ENCODE data around the gene HMG20B. TPM values are rescaled to one million over a fixed set of nuclear protein-coding genes. Genes with fewer than 3 reads are reported as not detected.

The HMG20B gene
- total and polyA plus RNA-seq, 4 donors, result 66.3 to 175 (median 67.8) TPM

DNA sequence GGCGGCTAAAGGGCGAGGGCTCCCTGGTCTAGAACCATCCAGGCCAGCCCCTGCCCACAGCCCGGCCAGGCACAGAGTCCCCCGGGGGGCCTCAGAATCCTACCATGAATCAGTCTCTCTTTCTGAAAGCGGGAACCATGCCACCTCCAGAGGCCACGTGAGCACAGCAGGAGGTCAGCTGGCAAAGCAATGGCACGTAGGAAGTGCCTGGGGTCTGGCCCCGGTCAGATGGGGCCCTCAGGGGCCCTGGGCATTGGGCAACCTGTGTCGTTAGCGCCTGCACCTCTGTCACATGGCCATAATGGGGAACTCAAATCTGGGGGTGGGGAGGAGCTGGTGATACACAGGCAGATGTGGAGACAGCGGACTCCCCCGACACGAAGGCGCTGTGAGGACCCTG, 24.1 kb upstream of the HMG20B start:
- Histone ChIP-seq H3K27ac (ENCODE audit: low read depth in 1 of 2, low read length in 2 of 2) (no peak overlapping the region), H3K4me1 (ENCODE audit: control insufficient read depth in 1 of 2, insufficient read depth in 2 of 2, low read length in 2 of 2) (no peaks in the 10 kb centered on the region), H3K36me3 (ENCODE audit: control insufficient read depth in 1 of 2, insufficient read depth in 2 of 2, low read length in 1 of 2) (no peaks in the 10 kb centered on the region), H3K9me3 (ENCODE audit: control insufficient read depth, low read length) (no peaks in the 10 kb centered on the region), H3K27me3 (ENCODE audit: control insufficient read depth in 1 of 2, insufficient read depth in 2 of 2, low read length in 1 of 2) (no peaks in the 10 kb centered on the region), H3K4me3 (ENCODE audit: low read length in 2 of 2) (no peak overlapping the region)
- ATAC-seq (ENCODE audit: low FRiP score) (no peak), DNase-seq (no peak)
- WGBS, 2 donors, result 72 to 75% methylated on average over 14 of the region's 14 CpGs
- intact Hi-C loops (cut with DNase I), result loop anchor here in 1 of 2 donors (5.0 kb wide), 1 partner anchor 159 kb away; the partner anchor contains the start of gene TJP3

DNA sequence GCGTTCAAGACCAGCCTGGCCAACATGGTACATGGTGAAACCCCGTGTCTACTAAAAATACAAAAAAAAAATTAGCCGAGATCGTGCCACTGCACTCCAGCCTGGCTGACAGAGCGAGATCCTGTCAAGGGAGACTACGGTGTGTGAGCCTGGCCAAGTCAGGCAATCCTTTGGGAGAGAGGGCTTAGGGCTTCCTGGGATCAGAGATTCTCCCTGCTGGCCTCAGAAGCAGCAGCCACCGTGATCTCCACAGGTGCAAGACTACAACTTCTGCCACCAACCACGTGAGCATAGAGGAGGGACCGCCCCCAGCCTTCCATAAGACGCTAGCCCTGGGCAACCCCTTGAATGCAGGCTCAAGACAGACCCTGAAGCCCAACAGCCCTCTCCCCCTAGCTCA, 22.9 kb upstream of the HMG20B start:
- H3K27ac ChIP-seq (ENCODE audit: low read depth in 1 of 2, low read length in 2 of 2), result no peak overlapping the region
- H3K36me3 ChIP-seq (ENCODE audit: control insufficient read depth in 1 of 2, insufficient read depth in 2 of 2, low read length in 1 of 2), result no peaks in the 10 kb centered on the region
- no peak for DNase-seq
- ATAC-seq (ENCODE audit: low FRiP score), result no peak
- H3K9me3 ChIP-seq (ENCODE audit: control insufficient read depth, low read length), result no peaks in the 10 kb centered on the region
- H3K27me3 ChIP-seq (ENCODE audit: control insufficient read depth in 1 of 2, insufficient read depth in 2 of 2, low read length in 1 of 2), result no peaks in the 10 kb centered on the region
- H3K4me1 ChIP-seq (ENCODE audit: control insufficient read depth in 1 of 2, insufficient read depth in 2 of 2, low read length in 2 of 2), result no peaks in the 10 kb centered on the region
- WGBS, 2 donors, result 81 to 86% methylated on average over 10 of the region's 10 CpGs
- no peak overlapping the region for H3K4me3 ChIP-seq (ENCODE audit: low read length in 2 of 2)
- intact Hi-C loops (cut with DNase I), result loop anchor here in 1 of 2 donors (5.0 kb wide), 1 partner anchor 157 kb away; the partner anchor contains the start of gene TJP3

DNA sequence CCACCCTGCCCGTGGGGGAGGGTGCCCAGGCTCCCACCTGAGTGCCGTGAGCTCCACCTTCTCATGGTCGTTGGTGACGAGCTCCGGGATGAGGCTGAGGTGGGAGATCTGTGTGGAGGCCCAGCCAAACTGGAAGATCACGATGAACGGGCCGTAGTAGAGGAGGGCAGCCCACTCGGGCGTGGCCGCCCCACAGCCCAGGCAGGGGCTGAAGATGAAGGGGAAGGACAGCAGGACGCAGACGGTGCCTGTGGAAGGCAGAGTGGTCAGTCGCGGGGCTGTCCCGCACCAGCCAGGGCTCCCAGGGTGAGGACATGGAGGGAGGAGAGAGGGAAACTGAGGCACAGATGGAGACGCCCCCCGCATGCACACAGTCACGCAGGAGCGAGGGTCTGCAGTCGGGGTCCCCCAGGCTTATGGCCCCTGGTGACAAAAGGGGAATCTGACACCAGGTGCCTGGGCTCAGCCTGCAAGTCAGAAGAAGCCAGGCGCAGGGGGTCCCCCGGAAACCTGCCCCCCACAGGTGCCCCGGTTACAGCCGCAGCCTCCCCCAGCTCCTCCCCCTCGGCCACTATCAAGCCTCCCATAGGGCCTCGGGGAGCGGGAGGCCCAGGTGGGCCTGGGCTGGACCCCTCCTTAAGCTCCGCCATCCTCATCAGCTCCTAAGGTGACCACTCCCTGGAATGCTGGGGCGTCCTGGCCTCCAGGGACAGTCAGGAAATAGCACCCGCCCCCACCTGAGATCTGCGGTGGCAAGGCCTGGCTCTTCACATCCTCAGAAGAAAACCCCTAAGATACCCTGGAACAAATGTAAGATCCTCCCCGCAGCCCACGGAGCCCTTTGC, 21.6 kb upstream of the HMG20B start:
- H3K4me3 ChIP-seq (ENCODE audit: low read length in 2 of 2), result no peak overlapping the region
- no peak for DNase-seq
- ATAC-seq (ENCODE audit: low FRiP score), result no peak
- H3K9me3 ChIP-seq (ENCODE audit: control insufficient read depth, low read length), result no peaks in the 10 kb centered on the region
- intact Hi-C loops (cut with DNase I), result no loop called here
- no peak overlapping the region for H3K27ac ChIP-seq (ENCODE audit: low read depth in 1 of 2, low read length in 2 of 2)
- WGBS, 2 donors, result 90 to 91% methylated on average over 31 to 34 of the region's 34 CpGs
- no peaks in the 10 kb centered on the region for H3K4me1 ChIP-seq (ENCODE audit: control insufficient read depth in 1 of 2, insufficient read depth in 2 of 2, low read length in 2 of 2)
- H3K27me3 ChIP-seq (ENCODE audit: control insufficient read depth in 1 of 2, insufficient read depth in 2 of 2, low read length in 1 of 2), result no peaks in the 10 kb centered on the region
- H3K36me3 ChIP-seq (ENCODE audit: control insufficient read depth in 1 of 2, insufficient read depth in 2 of 2, low read length in 1 of 2), result no peaks in the 10 kb centered on the region

DNA sequence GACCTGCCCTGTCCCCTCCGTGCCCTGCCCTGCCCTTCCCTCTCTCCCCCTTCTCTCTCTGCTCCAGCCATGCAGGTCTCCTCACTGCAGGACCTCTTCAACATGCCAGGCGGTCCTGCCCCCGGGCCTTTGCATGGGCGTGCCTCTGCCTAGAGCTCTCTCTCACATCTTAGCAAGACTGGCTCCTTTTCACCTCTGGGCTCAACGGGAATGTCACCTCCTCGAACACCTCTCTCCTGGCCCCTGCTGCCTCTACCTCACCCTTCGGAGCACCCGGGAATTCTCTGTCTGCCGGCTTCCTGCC, 21.0 kb upstream of the HMG20B start:
- DNase-seq (no peak), ATAC-seq (ENCODE audit: low FRiP score) (no peak)
- Histone ChIP-seq H3K4me3 (ENCODE audit: low read length in 2 of 2) (no peak overlapping the region), H3K36me3 (ENCODE audit: control insufficient read depth in 1 of 2, insufficient read depth in 2 of 2, low read length in 1 of 2) (no peaks in the 10 kb centered on the region), H3K9me3 (ENCODE audit: control insufficient read depth, low read length) (no peaks in the 10 kb centered on the region), H3K27ac (ENCODE audit: low read depth in 1 of 2, low read length in 2 of 2) (no peak overlapping the region), H3K27me3 (ENCODE audit: control insufficient read depth in 1 of 2, insufficient read depth in 2 of 2, low read length in 1 of 2) (no peaks in the 10 kb centered on the region), H3K4me1 (ENCODE audit: control insufficient read depth in 1 of 2, insufficient read depth in 2 of 2, low read length in 2 of 2) (no peaks in the 10 kb centered on the region)
- intact Hi-C loops (cut with DNase I), result no loop called here
- 79 to 82% methylated on average over 9 of the region's 9 CpGs for WGBS, 2 donors

DNA sequence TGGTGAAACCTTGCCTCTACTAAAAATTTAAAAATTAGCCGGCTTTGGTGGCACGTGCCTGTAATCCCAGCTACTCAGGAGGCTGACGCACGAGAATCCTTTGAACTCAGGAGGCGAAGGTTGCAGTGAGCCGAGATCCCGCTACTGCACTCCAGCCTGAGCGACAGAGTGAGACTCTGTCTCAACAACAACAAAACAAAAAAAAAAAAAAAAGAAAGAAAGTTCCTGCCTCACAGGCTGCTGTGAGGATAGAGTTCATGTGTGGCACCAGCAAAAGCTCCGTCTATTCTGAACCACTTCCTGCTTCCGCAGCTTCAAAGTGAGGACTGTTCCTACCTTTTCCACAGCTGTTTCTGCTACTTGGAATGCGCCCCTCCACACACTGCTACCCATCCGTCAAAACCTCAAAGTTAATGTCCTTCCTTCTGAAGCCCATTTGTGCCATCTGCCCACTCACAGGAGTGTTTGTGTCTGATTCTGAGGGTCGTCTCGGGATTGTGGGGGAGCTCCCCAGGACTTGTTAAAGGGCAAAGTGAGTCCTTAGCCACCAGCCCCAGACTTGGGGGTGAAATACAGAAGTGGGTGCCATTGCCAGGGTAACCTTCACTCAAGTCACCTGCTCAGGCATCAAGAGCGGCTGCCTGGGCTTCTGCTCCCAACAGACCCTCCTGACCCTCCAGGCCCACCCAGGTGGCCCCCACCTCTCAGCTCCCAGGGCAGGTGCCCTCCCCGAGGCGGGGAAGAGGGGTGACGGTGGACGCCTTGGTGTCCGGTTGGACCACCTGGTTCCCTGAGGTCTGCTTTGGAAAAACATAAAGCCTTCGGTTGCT, 18.3 kb upstream of the HMG20B start:
- WGBS, 2 donors, result 86 to 89% methylated on average over 21 of the region's 21 CpGs
- intact Hi-C loops (cut with DNase I), result no loop called here
- Histone ChIP-seq H3K4me3 (ENCODE audit: low read length in 2 of 2) (no peak overlapping the region), H3K36me3 (ENCODE audit: control insufficient read depth in 1 of 2, insufficient read depth in 2 of 2, low read length in 1 of 2) (no peaks in the 10 kb centered on the region), H3K27ac (ENCODE audit: low read depth in 1 of 2, low read length in 2 of 2) (no peak overlapping the region), H3K4me1 (ENCODE audit: control insufficient read depth in 1 of 2, insufficient read depth in 2 of 2, low read length in 2 of 2) (no peaks in the 10 kb centered on the region), H3K27me3 (ENCODE audit: control insufficient read depth in 1 of 2, insufficient read depth in 2 of 2, low read length in 1 of 2) (no peaks in the 10 kb centered on the region), H3K9me3 (ENCODE audit: control insufficient read depth, low read length) (no peaks in the 10 kb centered on the region)
- DNase-seq, result no peak
- ATAC-seq (ENCODE audit: low FRiP score), result no peak

DNA sequence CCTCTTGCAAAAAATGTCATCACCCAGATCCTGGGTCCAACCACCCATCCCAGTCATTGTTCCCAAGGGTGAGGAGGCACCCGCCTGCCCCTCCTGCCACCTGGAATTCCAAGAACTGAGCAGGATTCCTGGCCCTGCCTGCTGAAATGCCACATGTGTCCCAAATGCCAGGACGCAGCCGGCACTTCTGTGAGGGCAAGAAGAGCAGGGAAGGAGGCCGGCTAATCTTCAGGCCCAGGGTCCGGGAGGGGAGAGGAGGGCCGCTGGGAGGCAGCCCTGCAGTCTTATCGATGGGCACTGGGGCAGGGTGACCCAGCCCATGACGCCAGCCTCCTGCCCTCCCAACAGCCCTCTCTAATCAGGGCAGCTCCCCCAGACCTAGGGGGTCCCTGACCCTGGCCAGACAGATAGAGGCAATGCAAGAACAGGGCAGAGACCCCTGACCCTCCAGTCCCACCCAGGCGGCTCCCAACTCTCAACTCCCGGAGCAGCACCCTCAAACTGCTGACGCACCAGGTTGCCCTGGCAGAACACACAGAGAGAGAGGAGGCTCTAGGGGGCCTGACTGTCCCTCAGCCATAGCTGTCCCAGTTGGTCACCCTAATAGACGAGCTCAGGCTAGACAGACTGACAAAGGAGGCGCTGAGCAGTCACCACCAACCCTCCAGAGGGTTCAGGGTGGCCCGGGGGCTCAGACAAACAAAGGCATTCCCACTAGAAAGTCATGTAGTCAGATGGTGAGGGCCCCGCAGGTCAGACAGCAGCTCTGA, 16.9 kb upstream of the HMG20B start:
- 72 to 75% methylated on average over 14 to 15 of the region's 15 CpGs for WGBS, 2 donors

DNA sequence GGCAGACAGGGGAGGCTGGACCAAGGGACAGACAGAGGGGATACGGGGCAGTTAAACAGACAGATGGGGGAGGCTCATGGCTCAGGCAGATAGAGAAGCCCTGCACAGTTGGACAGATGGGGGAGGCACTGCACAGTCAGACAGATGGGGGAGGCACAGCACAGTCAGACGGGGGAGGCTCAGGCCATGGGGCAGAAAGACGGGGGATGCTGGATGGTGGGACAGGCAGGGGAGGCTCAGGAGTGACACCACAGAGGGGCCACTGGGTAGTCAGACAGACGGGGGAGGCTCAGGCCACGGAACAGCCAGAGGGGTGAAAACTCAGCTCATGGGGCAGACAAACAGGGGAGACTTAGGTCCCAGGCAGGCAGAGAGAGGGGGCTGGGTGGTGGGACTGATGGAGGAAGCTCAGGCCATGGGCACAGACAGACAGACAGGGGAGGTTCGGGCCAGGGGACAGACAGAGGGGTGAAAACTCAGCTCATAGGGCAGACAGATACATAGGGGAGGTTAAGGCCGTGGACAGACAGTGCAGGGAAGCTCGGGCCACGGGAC, 16.2 kb upstream of the HMG20B start:
- peak overlapping the region; percentile 83 to 91 for H3K4me3 ChIP-seq (ENCODE audit: low read length in 2 of 2)
- H3K9me3 ChIP-seq (ENCODE audit: control insufficient read depth, low read length), result no peaks in the 10 kb centered on the region
- H3K27ac ChIP-seq (ENCODE audit: low read depth in 1 of 2, low read length in 2 of 2), result no peak overlapping the region
- no peaks in the 10 kb centered on the region for H3K27me3 ChIP-seq (ENCODE audit: control insufficient read depth in 1 of 2, insufficient read depth in 2 of 2, low read length in 1 of 2)
- ATAC-seq (ENCODE audit: low FRiP score) (peak; percentile 3), DNase-seq (no peak)
- WGBS, 2 donors, result 28 to 30% methylated on average over 9 of the region's 9 CpGs
- H3K4me1 ChIP-seq (ENCODE audit: control insufficient read depth in 1 of 2, insufficient read depth in 2 of 2, low read length in 2 of 2), result no peaks in the 10 kb centered on the region
- no peaks in the 10 kb centered on the region for H3K36me3 ChIP-seq (ENCODE audit: control insufficient read depth in 1 of 2, insufficient read depth in 2 of 2, low read length in 1 of 2)
- intact Hi-C loops (cut with DNase I), result no loop called here

More for the DNA sequence above, 16.9 kb upstream of the HMG20B start:
- no peaks in the 10 kb centered on the region for H3K4me1 ChIP-seq (ENCODE audit: control insufficient read depth in 1 of 2, insufficient read depth in 2 of 2, low read length in 2 of 2)
- no peak overlapping the region for H3K27ac ChIP-seq (ENCODE audit: low read depth in 1 of 2, low read length in 2 of 2)
- no peak for ATAC-seq (ENCODE audit: low FRiP score)
- DNase-seq, result no peak
- H3K9me3 ChIP-seq (ENCODE audit: control insufficient read depth, low read length), result no peaks in the 10 kb centered on the region
- intact Hi-C loops (cut with DNase I), result no loop called here
- no peak overlapping the region for H3K4me3 ChIP-seq (ENCODE audit: low read length in 2 of 2)
- no peaks in the 10 kb centered on the region for H3K36me3 ChIP-seq (ENCODE audit: control insufficient read depth in 1 of 2, insufficient read depth in 2 of 2, low read length in 1 of 2)
- no peaks in the 10 kb centered on the region for H3K27me3 ChIP-seq (ENCODE audit: control insufficient read depth in 1 of 2, insufficient read depth in 2 of 2, low read length in 1 of 2)

DNA sequence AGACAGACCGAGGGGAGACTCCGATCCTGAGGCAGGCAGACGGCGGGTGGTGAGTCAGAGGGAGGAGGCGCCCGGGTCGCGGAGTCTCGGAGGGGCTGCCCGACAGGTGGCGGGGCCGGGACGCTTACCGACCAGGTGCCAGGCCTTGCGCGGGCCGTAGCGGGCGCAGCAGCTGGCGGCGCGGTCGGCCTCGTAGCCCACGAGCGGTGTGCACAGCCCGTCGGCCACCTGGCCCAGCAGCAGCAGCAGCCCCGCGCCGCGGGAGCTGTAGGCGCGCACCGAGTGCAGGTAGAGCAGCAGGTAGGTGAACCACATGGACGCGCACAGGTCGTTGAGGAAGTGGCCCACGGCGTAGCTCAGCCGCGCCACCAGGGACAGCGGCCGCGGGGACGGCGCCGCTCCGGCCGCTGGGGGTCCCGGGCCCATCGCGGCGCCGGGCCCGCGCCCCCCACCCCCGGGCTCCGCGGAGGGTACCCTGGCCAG, 15.7 kb upstream of the HMG20B start:
- Histone ChIP-seq H3K4me3 (ENCODE audit: low read length in 2 of 2) (peak overlapping the region; percentile 83 to 91), H3K4me1 (ENCODE audit: control insufficient read depth in 1 of 2, insufficient read depth in 2 of 2, low read length in 2 of 2) (no peaks in the 10 kb centered on the region), H3K36me3 (ENCODE audit: control insufficient read depth in 1 of 2, insufficient read depth in 2 of 2, low read length in 1 of 2) (no peaks in the 10 kb centered on the region), H3K27me3 (ENCODE audit: control insufficient read depth in 1 of 2, insufficient read depth in 2 of 2, low read length in 1 of 2) (no peaks in the 10 kb centered on the region), H3K9me3 (ENCODE audit: control insufficient read depth, low read length) (no peaks in the 10 kb centered on the region), H3K27ac (ENCODE audit: low read depth in 1 of 2, low read length in 2 of 2) (no peak overlapping the region)
- DNase-seq (no peak), ATAC-seq (ENCODE audit: low FRiP score) (no peak)
- intact Hi-C loops (cut with DNase I), result loop anchor here in 1 of 2 donors (1.0 kb wide), 1 partner anchor 15 kb away; the partner anchor contains the start of gene HMG20B
- 0 to 1% methylated on average over 36 to 60 of the region's 60 CpGs for WGBS, 2 donors
